ENCODE results near the gene FGFR3.
A peak's percentile ranks its signal among the peaks of the same experiment; 100 is the strongest.
"Not testable (repeated sequence)": the region's sequence is repeated elsewhere in the genome, so short reads cannot be mapped to it uniquely, and the experiment has no call there.

The FGFR3 gene

GRCh38 chr4:1843852-1844251, 50.8 kb downstream of the FGFR3 start:
- DNase-seq: no peak

DNA sequence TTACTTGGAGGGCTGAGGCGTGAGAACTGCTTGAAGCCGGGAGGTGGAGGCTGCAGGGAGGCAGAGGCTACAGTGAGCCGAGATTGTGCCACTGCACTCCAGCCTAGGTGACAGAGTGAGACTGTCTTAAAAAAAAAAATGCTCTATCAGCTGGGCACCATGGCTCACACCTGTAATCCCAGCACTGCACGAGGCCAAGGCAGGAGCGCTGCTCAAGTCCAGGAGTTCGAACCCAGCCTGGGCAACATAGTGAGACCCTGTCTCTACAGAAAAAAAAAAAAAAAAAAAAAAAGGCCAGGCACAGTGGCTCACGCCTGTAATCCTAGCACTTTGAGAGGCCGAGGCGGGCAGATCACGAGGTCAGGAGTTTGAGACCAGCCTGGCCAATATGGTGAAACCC, 51.5 kb downstream of the FGFR3 start:
- not testable (repeated sequence) for DNase-seq

- DNase-seq: no peak
Measured at GRCh38 chr4:1846580-1846979, 53.5 kb downstream of the FGFR3 start.

DNA sequence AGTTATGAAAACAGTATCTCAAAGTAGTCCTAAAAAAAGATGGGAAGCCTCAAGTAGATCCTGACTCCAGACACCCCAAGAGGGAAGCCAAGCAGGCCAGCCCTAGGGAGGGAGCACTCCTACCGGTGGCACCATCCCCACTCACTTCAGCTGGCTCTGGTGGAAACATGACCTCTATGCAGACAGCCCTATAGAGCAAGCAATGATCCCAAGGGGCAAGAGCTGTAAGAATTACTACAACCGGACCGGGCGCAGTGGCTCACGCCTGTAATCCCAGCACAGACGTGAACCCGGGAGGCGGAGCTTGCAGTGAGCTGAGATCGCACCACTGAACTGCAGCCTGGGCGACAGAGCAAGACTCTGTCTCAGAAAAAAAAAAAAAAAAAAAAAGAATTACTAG, 57.2 kb downstream of the FGFR3 start:
- no peak for DNase-seq

DNA sequence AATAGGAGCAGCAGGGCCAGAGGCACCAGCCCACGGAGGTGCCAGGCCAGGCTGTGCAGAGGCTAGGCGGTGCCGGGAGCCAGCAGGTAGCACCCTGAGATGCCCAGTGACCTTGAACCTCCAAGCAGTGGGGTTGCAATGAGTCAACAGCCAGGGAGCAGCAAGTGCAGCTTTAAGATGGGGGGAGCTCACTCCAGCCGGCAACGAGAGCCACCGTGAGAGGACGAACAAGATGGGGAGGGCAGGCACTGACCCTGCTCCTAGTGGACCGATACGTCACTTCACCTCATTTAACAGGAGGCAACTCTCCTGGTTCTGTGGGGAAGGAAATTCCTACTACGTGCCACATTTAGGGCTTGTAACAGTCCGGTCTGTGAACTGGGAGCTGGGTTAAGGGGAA, 58.1 kb downstream of the FGFR3 start:
- no peak for DNase-seq

- DNase-seq: no peak
Measured at GRCh38 chr4:1851575-1852410, 58.7 kb downstream of the FGFR3 start.

GRCh38 chr4:1852904-1853623, 60.0 kb downstream of the FGFR3 start:
- no peak for DNase-seq

DNA sequence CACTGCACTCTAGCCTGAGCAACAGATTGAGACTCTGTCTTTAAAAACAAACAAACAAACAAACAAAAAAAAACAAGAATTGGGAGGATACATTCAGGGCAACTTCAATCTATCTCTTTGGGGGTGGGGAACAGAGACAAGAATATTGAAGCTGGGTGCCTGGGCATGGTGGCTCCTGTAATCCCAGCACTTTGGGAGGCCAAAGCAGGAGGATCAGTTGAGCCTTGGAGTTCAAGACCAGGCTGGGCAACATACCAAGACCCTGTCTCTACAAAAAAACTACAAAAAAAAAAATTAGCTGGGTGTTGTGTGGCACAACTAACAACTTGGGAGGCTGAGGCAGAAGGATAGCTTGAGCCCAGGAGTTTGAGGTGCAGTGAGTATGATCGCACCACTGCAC, 61.7 kb downstream of the FGFR3 start:
- no peak for DNase-seq

- DNase-seq: no peak
Measured at GRCh38 chr4:1855333-1856070, 62.4 kb downstream of the FGFR3 start.

- DNase-seq: peak; percentile 96
Measured at GRCh38 chr4:1856071-1856942, 63.2 kb downstream of the FGFR3 start, which contains the start of gene LETM1. Gene LETM1, minus strand, starts transcription at chr4:1856156. Its CDS starts 206 bp downstream, at chr4:1855950.

DNA sequence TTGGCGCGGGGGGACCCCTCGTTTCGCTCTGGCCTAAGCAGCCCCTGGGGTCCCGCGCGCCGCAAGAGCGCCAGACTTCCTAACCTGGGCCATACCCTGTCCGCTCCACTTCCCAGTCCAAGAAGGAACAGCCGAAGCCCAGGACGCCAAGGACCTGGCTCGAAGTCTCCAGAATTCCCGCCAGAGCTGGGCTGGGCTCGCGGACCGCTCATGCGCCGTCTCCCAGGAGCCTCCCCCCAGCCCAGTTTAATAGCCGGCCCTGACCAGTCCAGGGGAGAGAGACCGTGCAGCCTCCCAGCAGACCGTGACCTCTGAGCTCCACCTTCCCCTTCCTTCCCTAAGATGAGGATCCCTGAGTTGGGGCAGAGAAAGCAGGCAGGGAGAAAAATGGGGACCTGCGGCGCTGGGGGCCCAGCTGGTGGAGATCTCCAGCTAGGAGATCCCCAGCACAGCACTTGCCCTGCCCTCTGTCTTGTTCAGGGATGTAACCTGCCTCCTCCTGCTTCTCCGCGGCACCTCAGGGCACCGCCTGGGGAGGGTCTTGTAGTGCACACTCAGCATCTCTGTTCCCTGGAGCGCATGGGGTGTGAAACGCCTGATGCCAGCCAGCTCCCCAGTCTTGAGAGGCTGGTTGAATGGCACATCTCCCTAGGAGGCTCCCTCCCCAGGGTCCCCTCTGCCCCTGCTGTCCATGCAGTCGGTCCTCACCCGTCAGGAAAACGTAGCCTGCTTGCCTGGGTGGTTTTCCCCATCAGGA, 64.0 kb downstream of the FGFR3 start:
- DNase-seq: no peak

- no peak for DNase-seq
Measured at GRCh38 chr4:1857931-1858330, 64.8 kb downstream of the FGFR3 start.
